A549 (cell line): ENCODE measurements around the gene DUSP1. TPM values are rescaled to one million over a fixed set of nuclear protein-coding genes. Genes with fewer than 3 reads are reported as not detected.
A peak's percentile ranks its signal among the peaks of the same experiment; 100 is the strongest.

Experiments
- ATAC-seq, 2 experiments: fragments of 200-7000 bp in 1 of 2; fragments of >200 bp in 1 of 2; cut with Nextera tagmentation in 1 of 2; cut with Tn5 transposase in 1 of 2; 3 replicates each; pipeline versions ENCODE4 v1.8.0 to v1.9.1; 2018 to 2020; ENCODE audit warnings: mild to moderate bottlenecking in 1 of 2, moderate library complexity in 1 of 2
- CTCF ChIA-PET: fragments of 300-600 bp; sonication (Branson Sonifier 250); formaldehyde crosslinking; extraction: SDS; loops from one replicate; lab custom pipeline; 2021; ENCODE audit warnings: antibody characterized with exemption, inconsistent platforms; lab: Yijun Ruan, JAX
- POLR2A ChIA-PET: fragments of 350-600 bp; formaldehyde crosslinking; extraction: SDS; loops from one replicate; lab custom pipeline; 2021; ENCODE audit warnings: antibody characterized with exemption, inconsistent platforms; lab: Yijun Ruan, JAX
- DNase-seq, 2 experiments: peaks; one replicate each; pipeline versions ENCODE4 v3.0.0 to v3.0.0-alpha.2; 2011 to 2016; ENCODE audit warnings: low read depth in 1 of 2, low spot score in 1 of 2
- FAIRE-seq: peaks from 2 replicates; lab custom pipeline; 2011; peaks lifted over from hg19 to GRCh38; lab: Jason Lieb, UNC
- H3K27ac ChIP-seq, 2 experiments: fragments of >200 bp; sonication (Bioruptor Twin); formaldehyde crosslinking; 3 replicates each; pipeline ENCODE4 v1.5.1; 2016 to 2017
- H3K4me1 ChIP-seq: fragments of >200 bp; sonication (Bioruptor Twin); formaldehyde crosslinking; 3 replicates; pipeline ENCODE4 v1.6.1; 2016
- H3K4me2 ChIP-seq: fragments of >200 bp; sonication (Bioruptor Twin); formaldehyde crosslinking; 3 replicates; pipeline ENCODE4 v1.6.1; 2016
- H3K4me3 ChIP-seq: fragments of >200 bp; sonication (Bioruptor Twin); formaldehyde crosslinking; 3 replicates; pipeline ENCODE4 v1.5.1; 2016
- H3K9me3 ChIP-seq: fragments of >200 bp; sonication (Bioruptor Twin); formaldehyde crosslinking; 3 replicates; pipeline ENCODE4 v1.6.1; 2016
- CBX2 ChIP-seq: fragments of 200-600 bp; sonication (generic); IDR thresholded peaks from 2 replicates; pipeline ENCODE4 v1.6.1; 2016; ENCODE audit warnings: low read depth, mild to moderate bottlenecking, borderline replicate concordance
- CBX8 ChIP-seq: fragments of 200-600 bp; sonication (generic); IDR thresholded peaks from 2 replicates; pipeline ENCODE4 v1.6.1; 2016
- CHD2 ChIP-seq: fragments of 150-350 bp; IDR thresholded peaks from 2 replicates; pipeline ENCODE4 v1.6.1; 2014; ENCODE audit warnings: low read length; ENCODE audit not compliant: partially characterized antibody
- CHD4 ChIP-seq: fragments of 200-600 bp; sonication (generic); IDR thresholded peaks from 2 replicates; pipeline ENCODE4 v1.6.1; 2016; ENCODE audit warnings: antibody characterized with exemption, mild to moderate bottlenecking, borderline replicate concordance
- EHF ChIP-seq: fragments of 250-450 bp; sonication (Bioruptor Pico); IDR thresholded peaks from 2 replicates; pipeline ENCODE4 v1.5.0; 2020; ENCODE audit warnings: mild to moderate bottlenecking
- EP300 ChIP-seq, 2 experiments: fragments of >200 bp; sonication (Bioruptor Twin); formaldehyde crosslinking; IDR thresholded peaks; 2 replicates in 1 of 2; 3 replicates in 1 of 2; pipeline ENCODE4 v1.6.1; 2016 to 2017
- FOSB ChIP-seq: fragments of 250-450 bp; sonication (Bioruptor Pico); IDR thresholded peaks from 2 replicates; pipeline ENCODE4 v1.5.0; 2020; ENCODE audit warnings: mild to moderate bottlenecking, moderate library complexity
- FOSL2 ChIP-seq, 2 experiments: fragments of 450-650 bp in 1 of 2; fragments of >200 bp in 1 of 2; sonication (Bioruptor Twin) in 1 of 2; formaldehyde crosslinking; IDR thresholded peaks; 2 replicates each; pipeline versions ENCODE4 v1.5.0 to v1.6.1; 2016 to 2020; ENCODE audit warnings: mild to moderate bottlenecking in 1 of 2, moderate library complexity in 1 of 2
- FOXS1 ChIP-seq: fragments of 250-450 bp; sonication (Bioruptor Pico); IDR thresholded peaks from 2 replicates; pipeline ENCODE4 v1.5.0; 2020; ENCODE audit warnings: mild to moderate bottlenecking, moderate library complexity
- GATA3 ChIP-seq: IDR thresholded peaks from 2 replicates; pipeline ENCODE4 v1.6.1; 2012; ENCODE audit warnings: borderline replicate concordance
- HEYL ChIP-seq: fragments of 250-450 bp; sonication (Bioruptor Pico); IDR thresholded peaks from 2 replicates; pipeline ENCODE4 v1.8.0; 2021; ENCODE audit warnings: mild to moderate bottlenecking, moderate library complexity
- HOXB13 ChIP-seq: fragments of 250-450 bp; sonication (Bioruptor Pico); IDR thresholded peaks from 2 replicates; pipeline ENCODE4 v1.5.0; 2020; ENCODE audit warnings: low read depth, mild to moderate bottlenecking, moderate library complexity
- HOXB5 ChIP-seq: fragments of 250-450 bp; sonication (Bioruptor Pico); IDR thresholded peaks from 2 replicates; pipeline ENCODE4 v1.5.0; 2020; ENCODE audit warnings: mild to moderate bottlenecking, moderate library complexity
- JUN ChIP-seq, 2 experiments: fragments of >200 bp; sonication (Bioruptor Twin); formaldehyde crosslinking; IDR thresholded peaks; 2 replicates in 1 of 2; 3 replicates in 1 of 2; pipeline ENCODE4 v1.6.1; 2016 to 2017
- JUNB ChIP-seq: fragments of >200 bp; sonication (Bioruptor Twin); formaldehyde crosslinking; IDR thresholded peaks from 2 replicates; pipeline ENCODE4 v1.6.1; 2016
- MAFK ChIP-seq: fragments of 450-650 bp; IDR thresholded peaks from 2 replicates; pipeline ENCODE4 v1.6.1; 2014; ENCODE audit not compliant: partially characterized antibody
- MYC ChIP-seq: IDR thresholded peaks from 2 replicates; pipeline ENCODE4 v1.6.1; 2012; ENCODE audit warnings: mild to moderate bottlenecking, inconsistent platforms, low read length, improper control_type of control experiment, borderline replicate concordance
- NFE2L2 ChIP-seq: fragments of 150-350 bp; conservative IDR thresholded peaks from 2 replicates; pipeline ENCODE4 v1.6.1; 2014; ENCODE audit warnings: low read length
- POLR2A ChIP-seq: IDR thresholded peaks from 2 replicates; pipeline ENCODE4 v1.6.1; 2012; ENCODE audit warnings: mild to moderate bottlenecking, low read length
- RAD21 ChIP-seq, 2 experiments: fragments of >200 bp in 1 of 2; sonication (Bioruptor Twin) in 1 of 2; formaldehyde crosslinking in 1 of 2; IDR thresholded peaks in 1 of 2; conservative IDR thresholded peaks in 1 of 2; 2 replicates in 1 of 2; 3 replicates in 1 of 2; pipeline ENCODE4 v1.6.1; 2012 to 2018; ENCODE audit warnings: inconsistent platforms in 1 of 2
- RARB ChIP-seq: fragments of 250-450 bp; sonication (Bioruptor Pico); IDR thresholded peaks from 2 replicates; pipeline ENCODE4 v1.8.0; 2021; ENCODE audit warnings: mild to moderate bottlenecking, moderate library complexity
- TP53 ChIP-seq: fragments of 250-450 bp; sonication (Bioruptor Pico); IDR thresholded peaks from 2 replicates; pipeline ENCODE4 v1.5.0; 2021; ENCODE audit warnings: mild to moderate bottlenecking, moderate library complexity
- ZFP36 ChIP-seq: fragments of 450-650 bp; IDR thresholded peaks from 2 replicates; pipeline ENCODE4 v1.6.1; 2014; ENCODE audit warnings: borderline replicate concordance; ENCODE audit not compliant: partially characterized antibody
- ZNF302 ChIP-seq: fragments of 250-450 bp; sonication (Bioruptor Pico); IDR thresholded peaks from 2 replicates; pipeline ENCODE4 v1.9.0; 2021; ENCODE audit warnings: inconsistent platforms, mild to moderate bottlenecking, moderate library complexity
- ZSCAN20 ChIP-seq: fragments of 250-450 bp; sonication (Bioruptor Pico); IDR thresholded peaks from 2 replicates; pipeline ENCODE4 v1.8.0; 2022; ENCODE audit warnings: mild to moderate bottlenecking, moderate library complexity
- WGBS: methylation state at CpG from one replicate; pipeline ENCODE4 v1.1.6; 2017; ENCODE audit errors: missing lambda C conversion rate; 5-methylcytosine and 5-hydroxymethylcytosine counted together
- polyA plus RNA-seq, 4 experiments: library from polyadenylated mRNA; depleted of rRNA in 3 of 4; stranded (reverse); fragments of >200 nt; fragmentation: RNase III in 1 of 4; extraction: RNeasy Plus Mini Kit Qiagen cat#74134 plus additional on column Dnase treatment in 1 of 4; gene quantifications; 2 replicates in 3 of 4; 3 replicates in 1 of 4; pipeline ENCODE4 v1.2.3, GENCODE V29; 2011 to 2017
- TF ChIP-seq, protein P1 (sequence below): fragments of >200 bp; sonication (Bioruptor Twin); formaldehyde crosslinking; IDR thresholded peaks from 3 replicates; pipeline ENCODE4 v1.6.1; 2016
- TF ChIP-seq, protein P2 (sequence below): fragments of 250-450 bp; sonication (Bioruptor Pico); IDR thresholded peaks from 2 replicates; pipeline ENCODE4 v1.5.0; 2021; ENCODE audit warnings: mild to moderate bottlenecking, moderate library complexity, borderline replicate concordance
- TF ChIP-seq, protein P3 (sequence below): fragments of 250-450 bp; sonication (Bioruptor Pico); IDR thresholded peaks from 2 replicates; pipeline ENCODE4 v1.5.0; 2020; ENCODE audit warnings: low read depth, mild to moderate bottlenecking, moderate library complexity
- TF ChIP-seq, protein P4 (sequence below): IDR thresholded peaks from 2 replicates; pipeline ENCODE4 v1.6.1; 2012; ENCODE audit warnings: low read depth, borderline replicate concordance
- TF ChIP-seq, protein P5 (sequence below): fragments of 450-650 bp; IDR thresholded peaks from 2 replicates; pipeline ENCODE4 v1.6.1; 2014; ENCODE audit warnings: antibody characterized with exemption
- TF ChIP-seq, protein P6 (sequence below): IDR thresholded peaks from 2 replicates; pipeline ENCODE4 v1.6.1; 2012
- TF ChIP-seq, protein P7 (sequence below): fragments of 150-350 bp; IDR thresholded peaks from 2 replicates; pipeline ENCODE4 v1.6.1; 2014; ENCODE audit warnings: low read depth, mild to moderate bottlenecking, low read length

The DUSP1 gene
- polyA plus RNA-seq, 2 of the 4 experiments (the other 2 are of a cell fraction): 207 to 594 TPM

DNA sequence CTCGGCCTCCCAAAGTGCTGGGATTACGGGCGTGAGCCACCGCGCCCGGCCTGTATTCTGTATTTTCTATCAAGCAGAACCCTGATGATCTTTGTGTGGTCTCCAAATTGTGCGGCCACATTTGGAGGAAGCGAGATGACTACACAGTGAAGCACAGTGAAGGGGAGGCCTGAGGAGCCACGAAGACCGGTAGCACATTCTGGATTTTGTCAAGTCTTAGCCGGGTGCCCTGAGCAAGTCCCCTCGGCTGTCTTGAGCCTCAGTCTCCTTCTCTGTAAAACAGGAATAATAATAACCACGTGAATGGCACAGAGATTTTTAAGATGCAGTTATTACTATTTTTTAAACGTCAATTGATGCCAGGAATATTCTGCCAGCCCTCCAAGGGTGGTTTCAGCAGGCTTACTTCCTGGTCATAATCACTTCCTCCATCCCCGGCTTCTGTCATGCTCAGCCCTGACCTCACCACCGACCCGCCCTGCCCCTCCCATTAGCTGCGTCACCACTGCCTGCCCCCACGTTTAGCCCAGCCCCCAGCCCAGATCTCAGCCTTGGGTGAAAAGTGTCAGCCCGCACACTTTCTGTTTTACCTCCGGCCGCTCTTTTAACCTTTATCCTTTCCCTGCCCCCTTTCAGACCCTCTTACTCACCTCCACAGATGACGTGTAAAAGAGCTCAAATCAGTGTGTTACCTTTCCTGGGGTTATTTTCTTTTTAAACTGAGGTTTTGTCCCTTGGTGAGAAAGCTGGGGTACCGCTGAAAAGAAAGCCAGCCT is 36.1 kb upstream of the DUSP1 start:
- ATAC-seq (peak; percentile 94 to 99), DNase-seq (peak; percentile 93 to 98), FAIRE-seq (no peak)
- Histone ChIP-seq H3K4me1 (peaks cover 30% of the 10 kb centered on the region), H3K9me3 (peaks cover 25% of the 10 kb centered on the region), H3K4me3 (peak overlapping the region; percentile 29; the same call in 2 of the 3 replicates), H3K27ac (peak overlapping the region; percentile 87 to 93), H3K4me2 (peak overlapping the region; percentile 86)
- WGBS: 50% methylated on average over 23 of the region's 24 CpGs
- TF ChIP-seq, protein P1, sequence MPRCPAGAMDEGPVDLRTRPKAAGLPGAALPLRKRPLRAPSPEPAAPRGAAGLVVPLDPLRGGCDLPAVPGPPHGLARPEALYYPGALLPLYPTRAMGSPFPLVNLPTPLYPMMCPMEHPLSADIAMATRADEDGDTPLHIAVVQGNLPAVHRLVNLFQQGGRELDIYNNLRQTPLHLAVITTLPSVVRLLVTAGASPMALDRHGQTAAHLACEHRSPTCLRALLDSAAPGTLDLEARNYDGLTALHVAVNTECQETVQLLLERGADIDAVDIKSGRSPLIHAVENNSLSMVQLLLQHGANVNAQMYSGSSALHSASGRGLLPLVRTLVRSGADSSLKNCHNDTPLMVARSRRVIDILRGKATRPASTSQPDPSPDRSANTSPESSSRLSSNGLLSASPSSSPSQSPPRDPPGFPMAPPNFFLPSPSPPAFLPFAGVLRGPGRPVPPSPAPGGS: peak; percentile 59; the same call in 1 of the 3 replicates
- TF ChIP-seq HOXB13 (CRISPR knock-in tag) (peak; percentile 94; the same call in 1 of the 2 replicates), FOSL2 (IDR thresholded peaks at IDR 0.05) (no peak), FOSL2 (CRISPR knock-in tag; IDR thresholded peaks at IDR 0.05) (peak; percentile 69), MAFK (peak; percentile 67), TP53 (CRISPR knock-in tag) (peak; percentile 94), CHD4 (no peak), EHF (peak; percentile 91), FOSB (0 out of 2 replicates have a peak, but pooled peaks have one; percentile 34), CBX8 (no peak), CHD2 (peak; percentile 52), ZFP36 (no peak), ZSCAN20 (peak; percentile 90), HEYL (peak; percentile 90), CBX2 (no peak), MYC (peak; percentile 38; the same call in 1 of the 2 replicates), RARB (peak; percentile 79; the same call in 1 of the 2 replicates), FOXS1 (CRISPR knock-in tag) (peak; percentile 84; the same call in 1 of the 2 replicates), GATA3 (peak; percentile 59), NFE2L2 (no peak), RAD21 (conservative IDR thresholded peaks at IDR 0.05 in 1 of 2, IDR thresholded peaks at IDR 0.05 in 1 of 2) (0 out of 5 replicates have a peak, but pooled peaks of 1 of the 2 experiments have one; percentile 17), JUNB (peak; percentile 30; the same call in 1 of the 2 replicates), JUN (IDR thresholded peaks at IDR 0.05) (peak; percentile 30 to 85; a peak in 2 of 5 replicates), EP300 (IDR thresholded peaks at IDR 0.05) (peak; percentile 60 to 75; a peak in 3 of 5 replicates), HOXB5 (peak; percentile 91; the same call in 1 of the 2 replicates), POLR2A (peak; percentile 29; the same call in 1 of the 2 replicates), ZNF302 (CRISPR knock-in tag) (0 out of 2 replicates have a peak, but pooled peaks have one; percentile 46)
- TF ChIP-seq, protein P2, sequence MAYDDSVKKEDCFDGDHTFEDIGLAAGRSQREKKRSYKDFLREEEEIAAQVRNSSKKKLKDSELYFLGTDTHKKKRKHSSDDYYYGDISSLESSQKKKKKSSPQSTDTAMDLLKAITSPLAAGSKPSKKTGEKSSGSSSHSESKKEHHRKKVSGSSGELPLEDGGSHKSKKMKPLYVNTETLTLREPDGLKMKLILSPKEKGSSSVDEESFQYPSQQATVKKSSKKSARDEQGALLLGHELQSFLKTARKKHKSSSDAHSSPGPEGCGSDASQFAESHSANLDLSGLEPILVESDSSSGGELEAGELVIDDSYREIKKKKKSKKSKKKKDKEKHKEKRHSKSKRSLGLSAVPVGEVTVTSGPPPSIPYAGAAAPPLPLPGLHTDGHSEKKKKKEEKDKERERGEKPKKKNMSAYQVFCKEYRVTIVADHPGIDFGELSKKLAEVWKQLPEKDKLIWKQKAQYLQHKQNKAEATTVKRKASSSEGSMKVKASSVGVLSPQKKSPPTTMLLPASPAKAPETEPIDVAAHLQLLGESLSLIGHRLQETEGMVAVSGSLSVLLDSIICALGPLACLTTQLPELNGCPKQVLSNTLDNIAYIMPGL (CRISPR knock-in tag): 0 out of 2 replicates have a peak, but pooled peaks have one; percentile 50
- TF ChIP-seq, protein P3, sequence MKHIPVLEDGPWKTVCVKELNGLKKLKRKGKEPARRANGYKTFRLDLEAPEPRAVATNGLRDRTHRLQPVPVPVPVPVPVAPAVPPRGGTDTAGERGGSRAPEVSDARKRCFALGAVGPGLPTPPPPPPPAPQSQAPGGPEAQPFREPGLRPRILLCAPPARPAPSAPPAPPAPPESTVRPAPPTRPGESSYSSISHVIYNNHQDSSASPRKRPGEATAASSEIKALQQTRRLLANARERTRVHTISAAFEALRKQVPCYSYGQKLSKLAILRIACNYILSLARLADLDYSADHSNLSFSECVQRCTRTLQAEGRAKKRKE (CRISPR knock-in tag): peak; percentile 90
- TF ChIP-seq, protein P4, sequence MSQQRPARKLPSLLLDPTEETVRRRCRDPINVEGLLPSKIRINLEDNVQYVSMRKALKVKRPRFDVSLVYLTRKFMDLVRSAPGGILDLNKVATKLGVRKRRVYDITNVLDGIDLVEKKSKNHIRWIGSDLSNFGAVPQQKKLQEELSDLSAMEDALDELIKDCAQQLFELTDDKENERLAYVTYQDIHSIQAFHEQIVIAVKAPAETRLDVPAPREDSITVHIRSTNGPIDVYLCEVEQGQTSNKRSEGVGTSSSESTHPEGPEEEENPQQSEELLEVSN: peak; percentile 73
- TF ChIP-seq, protein P5, sequence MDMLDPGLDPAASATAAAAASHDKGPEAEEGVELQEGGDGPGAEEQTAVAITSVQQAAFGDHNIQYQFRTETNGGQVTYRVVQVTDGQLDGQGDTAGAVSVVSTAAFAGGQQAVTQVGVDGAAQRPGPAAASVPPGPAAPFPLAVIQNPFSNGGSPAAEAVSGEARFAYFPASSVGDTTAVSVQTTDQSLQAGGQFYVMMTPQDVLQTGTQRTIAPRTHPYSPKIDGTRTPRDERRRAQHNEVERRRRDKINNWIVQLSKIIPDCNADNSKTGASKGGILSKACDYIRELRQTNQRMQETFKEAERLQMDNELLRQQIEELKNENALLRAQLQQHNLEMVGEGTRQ: no peak
- TF ChIP-seq, protein P6, sequence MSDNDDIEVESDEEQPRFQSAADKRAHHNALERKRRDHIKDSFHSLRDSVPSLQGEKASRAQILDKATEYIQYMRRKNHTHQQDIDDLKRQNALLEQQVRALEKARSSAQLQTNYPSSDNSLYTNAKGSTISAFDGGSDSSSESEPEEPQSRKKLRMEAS: peak; percentile 81
- TF ChIP-seq, protein P7, sequence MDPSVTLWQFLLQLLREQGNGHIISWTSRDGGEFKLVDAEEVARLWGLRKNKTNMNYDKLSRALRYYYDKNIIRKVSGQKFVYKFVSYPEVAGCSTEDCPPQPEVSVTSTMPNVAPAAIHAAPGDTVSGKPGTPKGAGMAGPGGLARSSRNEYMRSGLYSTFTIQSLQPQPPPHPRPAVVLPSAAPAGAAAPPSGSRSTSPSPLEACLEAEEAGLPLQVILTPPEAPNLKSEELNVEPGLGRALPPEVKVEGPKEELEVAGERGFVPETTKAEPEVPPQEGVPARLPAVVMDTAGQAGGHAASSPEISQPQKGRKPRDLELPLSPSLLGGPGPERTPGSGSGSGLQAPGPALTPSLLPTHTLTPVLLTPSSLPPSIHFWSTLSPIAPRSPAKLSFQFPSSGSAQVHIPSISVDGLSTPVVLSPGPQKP: no peak
- ChIA-PET POLR2A (interaction anchor here (0.5 to 1.7 kb wide), 10 partner anchors 9 to 498 kb away, joined by 3 to 24 read pairs (median 4); partner anchors contain the start of genes DUSP1 and SH3PXD2B), CTCF (interaction anchor here (0.7 to 1.6 kb wide), 5 partner anchors 17 to 90 kb away, joined by 3 to 5 read pairs (median 4); partner anchors contain the start of gene DUSP1)
